Fibroblast of gingiva (primary cell): ENCODE results near the gene BZW1.
"Not testable (repeated sequence)": the region's sequence is repeated elsewhere in the genome, so short reads cannot be mapped to it uniquely, and the experiment has no call there.

Source experiments
- DNase-seq: peaks from one replicate; pipeline ENCODE4 v3.0.0-alpha.2; 2011; ENCODE audit warnings: low read depth

Gene BZW1

DNA sequence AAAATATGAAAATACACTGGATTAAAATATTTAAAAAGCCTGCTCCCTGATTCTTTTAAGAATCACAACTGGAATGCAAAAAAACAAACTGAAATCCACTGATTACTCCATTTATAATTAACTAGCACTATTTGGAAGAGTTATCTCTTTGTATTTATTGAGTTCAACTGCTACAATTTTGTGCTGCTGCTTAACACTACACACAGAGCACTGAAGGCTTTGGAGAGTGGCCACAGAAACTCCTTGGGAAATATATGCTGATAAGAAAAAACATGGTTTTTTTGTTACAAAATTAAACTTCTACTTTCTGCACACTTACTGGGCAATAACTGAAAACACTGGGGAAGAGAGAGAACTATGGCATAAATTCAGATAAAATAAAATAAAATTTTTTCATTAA is 19.8 kb upstream of the BZW1 start:
- DNase-seq, result no peak

DNA sequence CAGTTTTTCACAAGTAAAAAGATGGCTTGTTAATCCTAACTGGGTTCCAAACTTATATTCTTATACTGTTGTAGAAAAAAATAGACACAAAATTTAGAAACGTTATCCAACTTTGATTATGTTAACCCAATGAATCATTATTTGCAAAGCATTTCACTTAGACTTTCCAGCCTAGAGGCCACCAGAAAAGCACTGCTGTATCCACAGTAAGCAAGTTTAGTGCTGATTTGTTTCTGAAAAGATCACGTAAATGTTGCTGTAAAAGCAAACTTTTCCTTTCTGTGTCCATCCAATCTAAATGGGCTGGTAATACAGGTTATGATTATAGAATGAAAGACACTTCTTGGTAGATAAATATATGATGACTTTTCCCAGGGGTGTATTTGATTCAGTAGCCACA is 17.6 kb upstream of the BZW1 start:
- no peak for DNase-seq

DNA sequence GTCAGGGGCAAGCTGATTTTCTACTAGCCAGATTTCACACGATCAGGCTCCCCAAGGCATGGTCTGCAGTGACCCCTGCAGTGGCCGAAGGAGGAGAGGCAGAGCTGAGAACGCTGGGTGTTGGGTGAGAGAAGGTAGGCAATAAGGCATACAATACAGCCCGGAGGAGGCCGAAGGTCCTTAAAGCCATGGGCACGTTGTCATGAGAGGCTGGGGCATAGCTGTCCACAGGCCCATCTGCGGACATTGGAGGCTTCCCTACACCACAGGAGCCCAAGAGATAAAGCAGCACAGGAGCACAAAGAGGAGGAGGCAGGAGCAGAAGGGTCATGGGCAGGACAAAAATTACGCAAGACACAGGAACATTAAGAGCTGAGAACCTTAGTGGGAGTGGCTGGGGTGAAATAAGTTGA is 16.7 kb upstream of the BZW1 start:
- DNase-seq, result no peak

DNA sequence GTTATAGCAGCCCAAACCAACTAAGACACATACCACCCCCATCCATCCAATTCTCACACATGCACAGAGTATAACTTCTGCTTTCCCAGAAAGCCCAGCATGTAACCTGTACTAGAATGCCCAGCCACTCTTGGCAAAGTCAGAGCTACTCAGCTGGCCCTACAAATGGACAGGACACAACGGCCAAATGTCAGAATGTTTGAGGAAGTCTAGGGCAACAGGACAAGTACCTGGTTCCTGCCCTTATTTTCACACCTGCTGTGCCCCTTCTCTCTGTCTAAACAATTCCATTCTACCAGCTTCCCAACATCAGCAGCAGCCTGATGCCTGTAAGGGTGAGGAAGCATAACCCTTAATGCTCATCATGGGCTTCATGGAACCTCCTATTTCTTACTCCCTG is 15.1 kb upstream of the BZW1 start:
- DNase-seq, result no peak

DNA sequence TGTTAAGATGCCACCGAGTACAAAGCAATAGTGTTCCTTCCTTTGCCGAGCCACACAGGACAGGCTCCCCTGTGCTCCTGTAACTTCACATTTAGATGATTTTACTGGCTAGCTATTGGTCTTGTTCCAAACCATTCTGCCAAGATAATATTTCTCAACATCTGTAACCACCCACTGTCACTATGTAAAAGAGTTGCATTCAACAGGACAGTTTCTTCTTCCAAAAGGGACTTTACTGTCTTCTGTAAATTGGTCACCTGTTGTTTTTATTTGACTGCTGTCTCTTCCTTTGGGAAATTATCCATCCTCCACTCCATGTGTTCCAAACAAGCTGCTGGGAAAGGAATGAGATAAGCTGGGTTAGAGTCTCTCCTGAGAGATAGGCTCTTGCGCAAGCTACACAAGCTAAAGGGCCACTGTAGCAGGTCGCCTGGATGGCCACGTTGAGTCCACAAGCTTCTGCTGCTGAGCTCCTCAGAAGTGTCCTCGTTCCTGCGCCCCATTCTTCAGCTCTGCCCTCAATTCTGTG is 14.4 kb upstream of the BZW1 start:
- DNase-seq, result peak; percentile 50

DNA sequence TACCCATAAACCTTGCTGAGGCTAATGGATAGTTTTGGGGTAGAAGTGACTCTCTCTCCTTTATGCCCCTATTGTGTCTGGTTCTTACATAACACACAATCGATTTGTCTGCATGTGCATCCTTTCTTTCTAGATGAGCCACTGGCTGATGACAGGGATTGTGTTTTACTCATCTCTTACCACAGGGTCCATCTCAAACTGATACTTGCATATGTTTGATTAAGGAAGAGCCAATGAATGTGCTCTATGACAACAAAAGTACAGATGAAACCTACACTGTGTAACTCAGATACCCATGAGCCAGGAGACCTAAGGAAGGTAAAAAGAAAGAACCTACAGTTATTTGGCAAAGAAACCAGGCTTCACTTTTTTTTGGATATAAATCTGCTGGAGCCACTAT is 13.2 kb upstream of the BZW1 start:
- DNase-seq, result no peak

DNA sequence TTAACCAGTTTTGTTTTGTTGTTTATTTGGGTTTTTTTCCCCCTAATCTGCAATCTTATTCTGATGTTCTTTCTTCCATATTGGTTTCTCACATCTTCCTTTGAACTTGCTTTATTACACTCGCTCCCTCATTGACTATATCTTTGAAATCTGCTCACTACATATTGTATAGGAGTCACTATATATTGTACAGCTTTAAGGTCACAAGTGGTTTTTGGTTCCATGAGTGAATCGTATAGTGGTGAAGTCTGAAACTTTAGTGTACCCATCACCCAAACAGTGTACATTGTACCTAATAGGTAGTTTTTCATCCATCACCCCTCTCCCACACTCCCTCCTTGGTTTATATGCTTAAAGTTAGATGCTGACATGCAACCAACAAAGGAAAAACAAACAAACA is 11.3 kb upstream of the BZW1 start:
- no peak for DNase-seq

DNA sequence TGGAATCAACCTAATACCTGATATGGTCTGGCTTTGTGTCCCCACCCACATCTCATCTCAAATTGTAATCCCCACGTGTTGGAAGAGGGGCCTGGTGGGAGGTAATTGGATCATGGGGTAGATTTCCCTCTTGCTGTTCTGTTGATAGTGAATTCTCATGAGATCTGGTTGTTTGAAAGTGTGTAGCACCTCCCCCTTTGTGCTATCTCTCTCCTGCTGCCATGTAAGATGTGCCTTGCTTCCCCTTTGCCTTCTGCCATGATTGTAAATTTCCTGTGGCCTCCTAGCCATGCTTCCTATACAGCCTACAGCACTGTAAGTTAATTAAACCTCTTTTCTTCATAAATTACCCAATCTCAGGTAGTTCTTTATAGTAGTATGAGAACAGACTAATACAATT is 10.3 kb upstream of the BZW1 start:
- DNase-seq, result not testable (repeated sequence)

DNA sequence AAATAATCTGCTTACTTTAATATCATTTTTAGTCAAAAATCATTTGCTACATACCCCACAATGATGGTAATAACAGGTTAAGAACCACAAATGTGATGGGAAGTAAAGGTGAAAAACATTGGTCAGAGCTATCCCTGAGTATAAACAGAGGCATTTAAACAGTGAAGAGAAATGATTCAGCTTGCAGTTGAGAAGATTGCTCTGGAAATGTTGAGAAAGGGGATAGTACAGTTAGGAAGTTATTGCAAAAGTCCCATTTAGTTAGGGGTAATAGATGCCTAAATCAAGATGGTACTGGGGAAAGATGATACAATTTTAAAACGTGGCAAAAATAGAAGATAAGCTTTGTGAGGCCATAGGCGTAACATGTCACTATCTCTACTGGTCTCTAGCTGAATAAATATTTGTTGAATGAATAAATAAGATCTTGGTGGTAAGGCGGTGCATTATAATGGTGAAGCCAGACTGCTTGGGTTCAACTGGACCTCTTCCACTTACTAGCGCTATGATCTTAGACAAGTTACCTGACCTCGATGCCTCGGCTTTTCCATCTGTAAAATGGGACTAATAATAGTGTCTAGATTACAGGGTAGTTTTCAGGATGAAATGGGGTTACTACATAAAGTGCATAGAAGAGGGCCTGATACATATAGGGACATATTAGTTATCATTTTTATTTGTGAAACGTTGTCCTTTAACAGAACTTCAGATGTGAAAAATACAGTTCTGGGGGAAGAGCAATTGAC is 2.0 kb upstream of the BZW1 start:
- peak; percentile 37 for DNase-seq

DNA sequence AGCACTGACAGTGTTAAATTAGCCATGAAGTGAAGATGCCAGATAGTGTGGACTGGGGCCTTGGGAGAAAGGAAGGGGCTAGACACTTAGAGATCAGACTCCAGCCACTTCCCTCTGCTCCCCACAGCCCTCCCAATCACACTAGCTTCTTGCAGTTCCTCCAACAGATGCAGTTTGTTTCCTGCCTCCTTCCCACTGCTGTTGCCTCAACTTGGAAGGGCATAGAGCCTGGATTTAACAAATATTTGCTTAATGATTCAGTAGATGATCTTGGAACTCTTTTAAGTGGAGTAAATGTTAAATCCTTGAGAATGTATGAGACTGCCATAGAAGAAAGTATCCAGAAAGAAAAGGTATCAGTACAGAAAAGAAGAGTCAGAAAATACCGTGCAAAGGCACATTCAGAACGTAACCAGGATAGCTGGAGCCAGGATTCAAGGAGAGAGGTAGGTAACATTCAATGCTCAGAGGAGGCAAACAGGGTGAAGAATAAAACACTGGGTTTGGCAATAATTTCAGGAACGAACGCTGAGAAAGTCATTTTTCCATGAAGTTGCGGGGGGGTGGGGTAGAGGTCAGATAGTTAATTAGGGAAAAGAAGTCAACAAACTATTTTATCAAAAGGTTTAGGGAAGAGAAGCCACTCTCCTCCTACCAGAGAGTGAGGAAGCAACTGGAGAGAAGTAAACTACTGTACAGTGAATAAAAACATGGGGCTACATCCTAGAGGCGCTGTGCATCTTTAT is 1.3 kb upstream of the BZW1 start:
- DNase-seq, result peak; percentile 87

DNA sequence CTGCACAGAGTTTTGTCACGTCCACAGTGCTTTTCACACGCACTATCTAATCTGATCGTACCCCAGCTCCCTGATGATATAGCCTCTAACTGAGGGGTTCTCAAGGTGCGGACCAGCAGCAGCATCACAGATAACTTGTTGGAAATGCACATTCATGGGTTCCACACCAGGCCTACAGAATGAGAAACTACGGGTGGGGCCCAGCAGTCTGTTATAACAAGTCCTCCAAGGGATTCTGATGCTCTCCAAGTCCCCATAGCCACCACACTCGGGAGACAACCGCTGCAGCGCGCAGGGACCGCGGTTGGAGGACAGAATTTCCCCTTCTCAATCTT is 745 bp upstream of the BZW1 start:
- no peak for DNase-seq

DNA sequence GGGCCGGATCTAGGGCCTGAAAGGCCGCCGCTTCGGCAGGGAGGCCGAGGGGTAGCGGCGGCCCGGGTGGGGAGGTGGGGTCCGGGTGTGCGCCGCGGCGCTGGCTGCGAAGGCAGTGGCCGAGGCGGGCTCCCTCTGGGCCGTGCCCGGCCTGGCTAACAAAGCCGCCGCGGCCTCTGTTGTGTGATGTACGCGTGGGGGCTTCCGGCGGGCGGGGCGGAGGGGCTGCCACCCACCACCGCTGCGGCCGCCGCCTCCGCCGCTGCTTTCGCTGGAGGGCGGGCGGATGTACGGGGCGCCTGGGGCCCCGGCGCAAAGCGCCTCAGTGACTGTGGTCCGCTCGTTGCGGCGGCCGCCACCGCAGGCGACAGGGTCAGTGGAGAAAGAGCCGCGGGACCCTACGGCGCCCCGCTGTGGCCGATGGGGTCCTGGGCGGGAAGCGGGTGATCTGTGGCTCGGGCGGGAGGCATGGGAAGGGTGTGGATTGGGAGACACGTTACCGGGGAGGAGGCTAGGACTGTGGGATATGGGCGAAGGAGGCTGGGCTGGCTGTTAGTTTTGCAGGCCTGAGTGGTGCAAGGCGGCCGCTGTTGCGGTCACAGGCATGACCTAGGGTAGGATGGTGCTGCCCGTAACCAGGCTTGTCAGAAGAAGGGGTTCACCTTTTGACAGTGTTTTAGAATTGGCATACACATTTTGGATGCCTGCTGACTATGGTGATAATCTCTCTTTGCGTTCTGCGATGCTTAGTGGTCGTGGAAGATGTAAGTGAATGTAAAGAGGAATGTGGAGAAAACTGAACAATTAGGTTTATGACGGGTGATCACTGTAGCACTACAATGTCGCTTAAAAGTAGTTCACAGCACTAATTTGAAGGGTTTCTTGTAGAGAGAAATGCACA is 662 bp downstream of the BZW1 start:
- DNase-seq, result peak; percentile 62

DNA sequence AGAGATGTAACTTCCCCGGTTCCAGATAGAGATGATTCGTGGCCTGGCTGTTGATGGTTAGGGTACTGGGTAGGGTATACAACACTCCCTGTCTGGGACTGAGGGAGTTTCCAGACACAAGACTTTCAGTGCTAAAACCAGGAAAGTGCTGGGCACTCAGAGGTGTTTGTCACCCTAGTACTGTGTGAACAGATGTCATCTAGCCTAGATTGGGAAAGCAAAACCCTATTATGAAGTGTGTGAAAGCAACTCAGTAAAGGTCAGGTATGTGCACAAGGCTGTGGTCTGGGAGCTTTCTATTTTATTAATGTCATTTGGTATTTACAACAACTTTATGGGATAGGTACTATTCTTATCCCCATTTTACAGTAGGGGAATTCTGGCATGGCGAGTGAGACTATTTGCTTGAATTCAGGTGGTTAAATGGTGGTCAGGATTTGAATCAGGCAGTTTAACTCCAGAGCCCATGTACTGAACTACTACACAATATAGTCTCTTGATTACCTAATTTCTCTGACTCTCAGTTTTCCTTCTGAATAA is 2.6 kb downstream of the BZW1 start:
- no peak for DNase-seq

DNA sequence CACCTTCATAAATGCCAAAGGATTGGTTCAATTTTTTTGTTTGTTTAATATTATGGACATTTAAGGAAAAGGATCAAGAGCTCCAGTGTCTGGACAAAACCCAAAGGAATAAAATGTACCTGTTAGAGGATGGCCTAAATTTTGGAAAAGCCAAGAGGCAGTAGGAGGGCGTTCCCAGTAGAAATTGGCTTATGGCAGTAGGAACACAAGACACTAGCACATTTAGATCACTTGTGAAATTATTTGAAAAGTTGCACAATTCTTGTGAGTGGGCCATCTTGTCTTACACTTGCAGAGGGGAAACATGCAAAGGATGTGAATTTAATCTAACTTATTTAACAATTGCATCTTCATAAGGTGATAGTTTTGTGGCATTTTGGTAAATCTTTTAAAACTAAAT is 3.2 kb downstream of the BZW1 start:
- DNase-seq, result peak; percentile 58

DNA sequence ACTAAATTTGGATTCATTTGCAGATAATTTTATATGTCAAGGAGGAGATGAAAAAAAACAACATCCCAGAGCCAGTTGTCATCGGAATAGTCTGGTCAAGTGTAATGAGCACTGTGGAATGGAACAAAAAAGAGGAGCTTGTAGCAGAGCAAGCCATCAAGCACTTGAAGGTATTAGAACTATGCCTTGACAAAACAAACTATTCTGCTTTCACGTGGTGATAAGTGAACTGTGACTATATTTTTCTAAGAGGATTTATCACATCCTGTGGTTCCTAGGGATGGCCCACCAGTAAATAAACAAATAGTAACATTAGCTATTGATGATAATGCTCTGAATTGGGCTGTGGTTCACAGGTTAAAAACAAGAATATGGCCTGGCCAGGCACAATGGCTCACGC is 7.0 kb downstream of the BZW1 start:
- DNase-seq, result not testable (repeated sequence)

DNA sequence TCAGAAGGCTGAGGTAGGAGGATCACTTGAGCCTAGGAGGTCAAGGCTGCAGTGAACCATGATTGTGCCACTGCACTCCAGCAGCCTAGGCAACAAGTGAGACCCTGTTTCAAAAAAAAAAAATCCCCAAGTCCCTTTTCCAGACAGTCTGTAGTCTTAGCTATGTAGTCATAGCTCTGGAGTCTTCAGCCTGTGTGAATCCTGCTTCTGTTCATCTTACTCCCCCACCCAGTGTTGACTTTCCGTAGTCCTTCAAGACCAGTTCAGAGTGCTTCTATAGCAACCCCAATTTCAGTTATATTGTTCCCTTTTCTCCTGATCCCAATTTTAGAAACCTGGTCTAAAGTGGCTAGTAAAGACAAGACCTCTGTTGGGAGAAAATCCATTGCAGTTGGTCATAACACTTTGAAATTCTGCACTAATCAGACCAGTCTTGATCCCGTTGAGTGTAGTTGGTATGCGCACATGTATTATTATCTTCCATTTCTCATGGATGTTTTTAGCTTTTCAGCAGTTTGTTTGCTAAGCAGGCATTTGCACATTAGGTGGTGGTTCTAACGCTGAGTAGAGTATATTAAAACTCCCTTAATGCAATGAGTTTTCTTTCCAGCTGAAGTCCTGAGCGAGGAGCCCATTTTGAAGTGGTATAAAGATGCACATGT is 9.0 kb downstream of the BZW1 start:
- no peak for DNase-seq

DNA sequence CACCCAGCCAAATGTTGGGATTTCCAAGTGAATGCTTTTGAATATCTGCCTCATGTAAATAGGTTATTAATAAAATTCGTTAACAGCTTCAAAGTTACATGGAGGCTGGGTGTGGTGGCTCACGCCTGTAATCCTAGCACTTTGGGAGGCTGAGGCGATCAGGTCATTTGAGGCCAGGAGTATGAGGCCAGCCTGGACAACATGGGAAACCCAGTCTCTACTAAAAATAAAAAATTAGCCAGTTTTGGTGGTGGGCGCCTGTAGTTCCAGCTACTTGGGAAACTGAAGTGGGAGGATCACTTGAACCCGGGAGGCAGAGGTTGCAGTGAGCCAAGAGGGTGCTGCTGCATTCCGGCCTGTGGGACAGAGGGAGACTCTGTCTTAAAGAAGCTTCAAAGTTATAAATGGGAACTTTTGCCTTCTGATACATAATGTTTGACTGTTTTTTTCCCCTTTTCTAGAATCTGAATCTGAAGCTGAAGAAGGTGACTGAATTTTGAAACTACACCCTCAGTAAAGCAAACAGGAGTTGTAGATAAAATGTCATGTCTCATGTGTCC is 10.1 kb downstream of the BZW1 start:
- no peak for DNase-seq

DNA sequence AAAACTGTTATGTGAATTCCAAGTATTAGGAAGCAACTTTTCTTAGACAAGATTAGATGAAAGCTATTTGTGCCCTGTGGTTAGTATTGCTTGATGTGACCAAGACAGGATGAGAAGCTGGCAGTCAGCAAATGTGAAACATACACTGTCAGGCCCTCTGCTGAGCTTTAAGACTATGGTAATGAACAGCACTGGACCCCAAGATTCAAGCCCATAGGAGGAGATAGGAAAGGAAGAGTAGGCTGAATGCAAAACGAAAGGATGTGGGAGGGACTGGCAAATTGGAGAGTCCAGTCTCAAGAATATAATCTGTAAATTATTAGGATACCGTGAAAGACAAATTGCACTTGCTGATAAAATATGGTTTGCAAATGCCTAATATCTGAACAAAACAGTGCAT is 16.4 kb downstream of the BZW1 start:
- DNase-seq, result no peak

DNA sequence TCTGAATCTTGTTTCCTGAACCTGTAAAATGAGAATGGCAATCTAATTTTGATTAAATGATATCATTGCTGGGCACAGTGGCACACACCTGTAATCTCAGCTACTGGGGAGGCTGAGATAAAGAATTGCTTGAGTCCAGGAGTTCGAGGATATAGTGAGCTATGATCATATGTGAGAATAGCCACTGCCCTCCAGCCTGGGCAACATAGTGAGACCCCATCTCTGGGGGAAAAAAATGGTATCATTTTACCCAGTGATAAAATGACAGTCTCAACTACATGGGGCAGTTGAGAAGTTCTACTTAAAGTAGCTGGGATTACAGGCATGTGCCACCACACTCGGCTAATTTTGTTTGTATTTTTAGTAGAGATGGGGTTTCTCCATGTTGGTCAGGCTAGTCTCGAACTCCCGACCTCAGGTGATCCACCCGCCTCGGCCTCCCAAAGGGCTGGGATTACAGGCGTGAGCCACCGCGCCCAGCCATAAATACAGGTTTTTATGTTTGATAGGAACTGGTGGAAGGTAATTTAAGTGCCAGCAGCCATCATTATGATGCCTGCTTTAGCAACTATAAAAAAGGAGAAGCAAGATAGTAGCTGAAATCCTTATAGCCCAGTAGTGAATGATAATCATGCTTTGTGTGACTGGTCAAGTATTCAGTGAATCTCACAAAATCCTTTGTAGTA is 17.0 kb downstream of the BZW1 start:
- no peak for DNase-seq

DNA sequence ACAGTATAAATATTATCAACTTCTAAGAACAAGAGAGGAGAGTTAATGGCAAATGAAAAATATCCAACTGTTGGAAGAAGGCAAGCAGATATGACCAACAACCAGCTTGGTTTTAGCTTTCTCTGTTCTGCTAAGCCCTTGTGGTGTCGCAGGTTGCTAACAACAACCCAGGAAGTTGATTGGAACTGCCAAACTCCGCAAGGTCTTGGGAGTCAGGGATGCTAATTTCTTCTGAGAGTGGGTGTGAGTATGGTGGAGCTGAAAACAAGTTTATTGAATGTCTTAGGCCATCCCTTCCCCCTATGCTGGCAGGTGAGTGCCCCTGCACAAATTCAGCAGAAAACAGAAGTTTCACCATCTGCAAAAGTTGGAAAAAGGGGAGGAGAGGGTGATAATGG is 17.5 kb downstream of the BZW1 start:
- DNase-seq, result no peak

DNA sequence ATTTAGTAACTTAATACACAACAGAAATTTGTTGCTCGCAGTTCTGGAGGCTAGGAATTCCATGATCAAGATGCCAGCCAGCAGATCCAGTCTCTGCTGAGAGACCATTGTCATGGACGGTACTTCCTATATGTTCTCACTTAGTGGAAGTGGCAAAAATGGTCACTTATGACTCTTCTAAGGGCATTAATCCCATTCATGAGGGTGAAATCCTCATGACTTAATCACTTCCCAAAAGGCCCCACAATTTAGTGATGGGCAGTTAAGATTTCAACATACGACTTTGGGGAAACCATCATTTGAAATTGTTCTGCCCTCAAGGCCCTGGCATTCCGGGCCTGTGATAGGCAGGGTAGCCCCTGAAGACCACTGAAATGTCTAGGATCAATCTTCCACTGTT is 23.0 kb downstream of the BZW1 start:
- no peak for DNase-seq
